ENCODE results near the gene THOC5. TPM values are rescaled to one million over a fixed set of nuclear protein-coding genes. Genes with fewer than 3 reads are reported as not detected.

Gene THOC5
- total and polyA plus RNA-seq, 2 experiments from 2014 or later: 24.6 to 53.4 TPM

DNA sequence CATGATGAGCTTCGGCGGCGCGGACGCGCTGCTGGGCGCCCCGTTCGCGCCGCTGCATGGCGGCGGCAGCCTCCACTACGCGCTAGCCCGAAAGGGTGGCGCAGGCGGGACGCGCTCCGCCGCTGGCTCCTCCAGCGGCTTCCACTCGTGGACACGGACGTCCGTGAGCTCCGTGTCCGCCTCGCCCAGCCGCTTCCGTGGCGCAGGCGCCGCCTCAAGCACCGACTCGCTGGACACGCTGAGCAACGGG lies 73.4 kb downstream of the THOC5 start:
- Histone ChIP-seq H3K27ac (ENCODE audit: low read depth) (no peak overlapping the region), H3K4me1 (ENCODE audit: insufficient read depth) (peaks cover 28% of the 10 kb centered on the region), H4K20me1 (replicated peaks; ENCODE audit: insufficient read depth) (no peaks in the 10 kb centered on the region; the same call in 1 of the 2 replicates), H3K4me3 (peak overlapping the region; percentile 65), H2AFZ (peak overlapping the region; percentile 94; the same call in 1 of the 2 replicates), H3F3A (replicated peaks; ENCODE audit: low read depth) (peaks cover 7% of the 10 kb centered on the region; the same call in 1 of the 2 replicates), H3K27me3 (ENCODE audit: insufficient read depth) (peaks cover 56% of the 10 kb centered on the region), H3K9me2 (ENCODE audit: insufficient read depth) (no peaks in the 10 kb centered on the region), H3K4me2 (peak overlapping the region; percentile 87), H3K36me3 (ENCODE audit: insufficient read depth) (no peaks in the 10 kb centered on the region), H3K79me2 (replicated peaks; ENCODE audit: insufficient read depth) (no peaks in the 10 kb centered on the region)
- peaks cover 62% of the 10 kb centered on the region for H3K27me3 Mint-ChIP-seq (ENCODE audit: insufficient read depth, low read depth, poor library complexity)
- ATAC-seq: no peak
- H3K9me3 Mint-ChIP-seq: peaks cover 10% of the 10 kb centered on the region; the same call in 2 of the 3 replicates
- no peak for DNase-seq (ENCODE audit: low spot score)
- H3K36me3 Mint-ChIP-seq (ENCODE audit: low read depth): peaks cover 8% of the 10 kb centered on the region; the same call in 2 of the 3 replicates
- H3K27ac Mint-ChIP-seq: no peak overlapping the region
- peak overlapping the region; percentile 26; the same call in 2 of the 3 replicates for H3K4me3 Mint-ChIP-seq
- peaks cover 41% of the 10 kb centered on the region for H3K4me1 Mint-ChIP-seq
- TF ChIP-seq NANOG (IDR thresholded peaks at IDR 0.05; ENCODE audit: borderline replicate concordance) (no peak), ZNF114 (CRISPR knock-in tag; IDR thresholded peaks at IDR 0.05) (no peak), STAT1 (IDR thresholded peaks at IDR 0.05; ENCODE audit: unreplicated experiment) (no peak), POLR2AphosphoS5 (IDR thresholded peaks at IDR 0.05; ENCODE audit: low read depth) (no peak), JUNB (IDR thresholded peaks at IDR 0.05; ENCODE audit: unreplicated experiment) (no peak), REST (IDR thresholded peaks at IDR 0.05; ENCODE audit: unreplicated experiment) (no peak), CREB1 (CRISPR knock-in tag; IDR thresholded peaks at IDR 0.05; ENCODE audit: low read depth) (no peak), ZNF462 (CRISPR knock-in tag; IDR thresholded peaks at IDR 0.05) (no peak), ZNF331 (CRISPR knock-in tag; IDR thresholded peaks at IDR 0.05; ENCODE audit: low read depth) (no peak), EZH2phosphoT487 (IDR thresholded peaks at IDR 0.05; ENCODE audit: unreplicated experiment) (no peak), EZH2 (IDR thresholded peaks at IDR 0.05; ENCODE audit: low read depth, unreplicated experiment) (no peak)
- TF ChIP-seq, protein P1, sequence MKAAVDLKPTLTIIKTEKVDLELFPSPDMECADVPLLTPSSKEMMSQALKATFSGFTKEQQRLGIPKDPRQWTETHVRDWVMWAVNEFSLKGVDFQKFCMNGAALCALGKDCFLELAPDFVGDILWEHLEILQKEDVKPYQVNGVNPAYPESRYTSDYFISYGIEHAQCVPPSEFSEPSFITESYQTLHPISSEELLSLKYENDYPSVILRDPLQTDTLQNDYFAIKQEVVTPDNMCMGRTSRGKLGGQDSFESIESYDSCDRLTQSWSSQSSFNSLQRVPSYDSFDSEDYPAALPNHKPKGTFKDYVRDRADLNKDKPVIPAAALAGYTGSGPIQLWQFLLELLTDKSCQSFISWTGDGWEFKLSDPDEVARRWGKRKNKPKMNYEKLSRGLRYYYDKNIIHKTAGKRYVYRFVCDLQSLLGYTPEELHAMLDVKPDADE (IDR thresholded peaks at IDR 0.05): no peak
- TF ChIP-seq, protein P2, sequence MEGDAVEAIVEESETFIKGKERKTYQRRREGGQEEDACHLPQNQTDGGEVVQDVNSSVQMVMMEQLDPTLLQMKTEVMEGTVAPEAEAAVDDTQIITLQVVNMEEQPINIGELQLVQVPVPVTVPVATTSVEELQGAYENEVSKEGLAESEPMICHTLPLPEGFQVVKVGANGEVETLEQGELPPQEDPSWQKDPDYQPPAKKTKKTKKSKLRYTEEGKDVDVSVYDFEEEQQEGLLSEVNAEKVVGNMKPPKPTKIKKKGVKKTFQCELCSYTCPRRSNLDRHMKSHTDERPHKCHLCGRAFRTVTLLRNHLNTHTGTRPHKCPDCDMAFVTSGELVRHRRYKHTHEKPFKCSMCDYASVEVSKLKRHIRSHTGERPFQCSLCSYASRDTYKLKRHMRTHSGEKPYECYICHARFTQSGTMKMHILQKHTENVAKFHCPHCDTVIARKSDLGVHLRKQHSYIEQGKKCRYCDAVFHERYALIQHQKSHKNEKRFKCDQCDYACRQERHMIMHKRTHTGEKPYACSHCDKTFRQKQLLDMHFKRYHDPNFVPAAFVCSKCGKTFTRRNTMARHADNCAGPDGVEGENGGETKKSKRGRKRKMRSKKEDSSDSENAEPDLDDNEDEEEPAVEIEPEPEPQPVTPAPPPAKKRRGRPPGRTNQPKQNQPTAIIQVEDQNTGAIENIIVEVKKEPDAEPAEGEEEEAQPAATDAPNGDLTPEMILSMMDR (conservative IDR thresholded peaks at IDR 0.05; ENCODE audit: low read depth in 2 of 2): no peak
